ENCODE results near the gene LSM14B.

GRCh38 chr20:62118113-62119043 lies 3.9 kb upstream of the LSM14B start:
- TF ChIP-seq POLR2A (IDR thresholded peaks at IDR 0.05) (no peak), CTCF (IDR thresholded peaks at IDR 0.05) (no peak), EP300 (IDR thresholded peaks at IDR 0.05) (no peak), POLR2AphosphoS5 (IDR thresholded peaks at IDR 0.05) (no peak)

Measured in suprapubic skin (tissue), 4 donors.